ENCODE measurements around the gene UGT1A6.

Gene UGT1A6

GRCh38 chr2:233702238-233702637 lies 9.5 kb downstream of the UGT1A6 start:
- TF ChIP-seq, protein P1, sequence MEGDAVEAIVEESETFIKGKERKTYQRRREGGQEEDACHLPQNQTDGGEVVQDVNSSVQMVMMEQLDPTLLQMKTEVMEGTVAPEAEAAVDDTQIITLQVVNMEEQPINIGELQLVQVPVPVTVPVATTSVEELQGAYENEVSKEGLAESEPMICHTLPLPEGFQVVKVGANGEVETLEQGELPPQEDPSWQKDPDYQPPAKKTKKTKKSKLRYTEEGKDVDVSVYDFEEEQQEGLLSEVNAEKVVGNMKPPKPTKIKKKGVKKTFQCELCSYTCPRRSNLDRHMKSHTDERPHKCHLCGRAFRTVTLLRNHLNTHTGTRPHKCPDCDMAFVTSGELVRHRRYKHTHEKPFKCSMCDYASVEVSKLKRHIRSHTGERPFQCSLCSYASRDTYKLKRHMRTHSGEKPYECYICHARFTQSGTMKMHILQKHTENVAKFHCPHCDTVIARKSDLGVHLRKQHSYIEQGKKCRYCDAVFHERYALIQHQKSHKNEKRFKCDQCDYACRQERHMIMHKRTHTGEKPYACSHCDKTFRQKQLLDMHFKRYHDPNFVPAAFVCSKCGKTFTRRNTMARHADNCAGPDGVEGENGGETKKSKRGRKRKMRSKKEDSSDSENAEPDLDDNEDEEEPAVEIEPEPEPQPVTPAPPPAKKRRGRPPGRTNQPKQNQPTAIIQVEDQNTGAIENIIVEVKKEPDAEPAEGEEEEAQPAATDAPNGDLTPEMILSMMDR (IDR thresholded peaks at IDR 0.05; ENCODE audit: low read depth, low read length, missing control alignments), result no peak
- in situ Hi-C loops (cut with HindIII; ENCODE audit: low sequenced_read_pairs), result no loop called here

DNA sequence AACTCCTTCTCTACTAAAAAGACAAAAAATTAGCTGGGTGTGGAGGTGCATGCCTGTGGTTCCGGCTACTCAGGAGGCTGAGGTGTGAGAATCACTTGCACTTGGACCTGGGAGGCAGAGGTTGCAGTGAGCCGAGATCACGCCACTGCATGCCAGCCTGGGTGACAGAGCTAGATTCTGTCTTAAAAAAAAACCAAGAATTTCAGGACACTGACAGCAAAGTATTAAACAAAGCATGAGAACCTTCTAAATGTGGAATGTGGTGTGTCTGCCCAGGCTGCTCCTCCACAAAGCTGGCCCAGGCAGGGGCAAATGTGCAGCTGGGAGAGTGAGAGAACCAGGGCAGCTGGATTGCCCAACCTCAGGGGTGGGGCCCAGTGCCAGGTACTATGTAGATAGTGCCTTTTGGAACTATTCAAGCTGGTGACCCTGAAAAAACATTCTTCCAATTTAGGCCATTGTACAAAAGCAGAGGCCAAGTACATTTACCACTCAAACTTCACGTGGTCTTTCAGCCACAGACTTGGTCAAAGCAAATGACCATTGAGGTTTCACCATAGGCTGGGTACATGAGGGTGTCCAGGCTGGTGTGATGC lies 13.3 kb downstream of the UGT1A6 start:
- in situ Hi-C loops (cut with HindIII; ENCODE audit: low sequenced_read_pairs), result no loop called here
- TF ChIP-seq, protein P1 (IDR thresholded peaks at IDR 0.05; ENCODE audit: low read depth, low read length, missing control alignments), result no peak
- no peak overlapping the region for H3K4me3 ChIP-seq (ENCODE audit: low read depth, low read length)
- DNase-seq (ENCODE audit: low read depth), result no peak

More at GRCh38 chr2:233702238-233702637, 9.5 kb downstream of the UGT1A6 start:
- H3K4me3 ChIP-seq (ENCODE audit: low read depth, low read length), result no peak overlapping the region
- no peak for DNase-seq (ENCODE audit: low read depth)

DNA sequence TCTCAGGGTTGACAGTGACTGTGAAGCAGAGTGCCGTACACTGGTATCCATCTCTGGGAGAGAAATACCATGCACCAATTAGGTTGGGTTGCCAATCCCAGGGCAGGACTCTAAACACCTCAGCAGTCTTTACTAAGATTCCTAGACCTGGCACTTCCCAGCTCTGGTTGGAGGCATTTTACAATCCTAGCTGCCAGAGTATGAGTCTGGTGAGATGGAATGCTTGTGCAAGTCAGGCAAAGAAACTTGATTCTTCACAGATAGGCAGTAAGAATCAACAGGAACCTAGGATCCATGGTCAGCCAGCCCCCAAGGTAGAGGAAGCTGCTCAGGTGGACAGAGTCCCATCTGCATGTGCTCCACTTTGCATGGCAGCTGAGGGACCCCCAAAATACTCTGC lies 14.0 kb downstream of the UGT1A6 start:
- no peak for DNase-seq (ENCODE audit: low read depth)
- H3K4me3 ChIP-seq (ENCODE audit: low read depth, low read length), result no peak overlapping the region
- TF ChIP-seq, protein P1 (IDR thresholded peaks at IDR 0.05; ENCODE audit: low read depth, low read length, missing control alignments), result no peak
- in situ Hi-C loops (cut with HindIII; ENCODE audit: low sequenced_read_pairs), result no loop called here

DNA sequence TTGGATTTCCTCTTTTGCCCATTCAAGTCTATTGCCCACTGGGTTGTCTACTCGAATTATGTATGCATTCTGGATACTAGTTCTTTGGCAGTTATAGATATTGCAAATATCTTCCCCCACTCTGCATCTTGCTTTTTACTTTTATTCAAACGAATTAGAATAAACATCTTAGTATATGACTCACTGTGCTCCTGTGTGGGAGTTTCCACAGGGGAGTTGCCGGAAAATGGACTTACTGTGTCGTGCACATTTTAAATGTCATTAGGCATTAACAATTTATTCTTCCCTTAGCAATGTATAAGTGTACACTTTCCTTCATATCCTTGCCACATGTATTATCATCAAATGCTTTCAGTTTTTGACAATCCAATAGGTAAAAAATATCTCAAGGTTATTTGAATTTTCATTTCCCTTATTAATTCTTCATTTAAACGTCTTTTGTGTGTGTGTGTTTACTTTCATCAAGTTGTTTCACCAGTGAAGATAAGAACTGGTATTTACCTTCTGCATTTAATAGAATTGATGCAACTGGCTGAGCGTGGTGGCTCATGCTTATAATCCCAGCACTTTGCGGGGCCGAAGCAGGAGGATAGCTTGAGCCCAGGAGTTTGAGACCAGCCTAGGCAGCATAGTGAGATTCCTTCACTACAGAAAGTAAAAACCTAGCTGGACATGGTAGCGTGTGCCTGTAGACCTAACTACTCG lies 15.4 kb downstream of the UGT1A6 start:
- TF ChIP-seq, protein P1 (IDR thresholded peaks at IDR 0.05; ENCODE audit: low read depth, low read length, missing control alignments), result no peak
- DNase-seq (ENCODE audit: low read depth), result no peak
- in situ Hi-C loops (cut with HindIII; ENCODE audit: low sequenced_read_pairs), result no loop called here
- no peak overlapping the region for H3K4me3 ChIP-seq (ENCODE audit: low read depth, low read length)

GRCh38 chr2:233708942-233709341 lies 16.3 kb downstream of the UGT1A6 start:
- no peak for DNase-seq (ENCODE audit: low read depth)
- in situ Hi-C loops (cut with HindIII; ENCODE audit: low sequenced_read_pairs), result no loop called here
- no peak overlapping the region for H3K4me3 ChIP-seq (ENCODE audit: low read depth, low read length)
- TF ChIP-seq, protein P1 (IDR thresholded peaks at IDR 0.05; ENCODE audit: low read depth, low read length, missing control alignments), result no peak

DNA sequence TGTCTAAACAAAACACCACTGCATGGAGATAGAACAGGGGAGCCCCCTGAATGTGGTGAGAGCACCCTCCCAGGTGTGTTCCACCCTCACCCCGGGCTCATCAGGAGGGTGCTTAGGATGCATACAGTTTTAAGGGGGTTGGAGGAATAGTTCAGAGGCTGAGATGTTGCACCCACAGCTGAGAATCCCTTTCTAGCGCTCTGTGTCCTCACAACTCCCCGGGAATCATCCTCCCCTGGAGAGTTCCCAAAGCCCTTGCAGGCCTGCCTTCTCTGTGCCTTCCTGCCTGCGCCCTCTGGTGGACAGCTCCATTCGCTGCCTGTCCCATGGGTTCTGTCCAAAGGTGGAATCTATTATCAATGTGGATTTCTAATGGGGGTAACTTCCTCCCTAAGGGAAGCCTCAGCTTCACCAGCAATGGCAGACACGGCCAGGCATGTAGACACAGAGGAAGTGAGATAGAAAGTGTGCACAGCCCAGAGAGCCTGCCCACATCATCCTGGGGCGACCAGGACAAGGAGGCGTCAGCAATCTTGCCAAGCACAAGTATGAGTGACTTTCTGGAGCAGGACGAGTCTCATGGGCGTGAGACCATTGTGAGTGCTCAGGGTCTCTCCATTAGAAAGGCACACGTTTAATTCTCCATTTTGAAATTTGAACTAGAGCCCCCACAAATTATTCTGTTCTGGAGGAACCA lies 18.8 kb downstream of the UGT1A6 start:
- peak; percentile 41 for DNase-seq (ENCODE audit: low read depth)
- TF ChIP-seq, protein P1 (IDR thresholded peaks at IDR 0.05; ENCODE audit: low read depth, low read length, missing control alignments), result peak; percentile 97
- in situ Hi-C loops (cut with HindIII; ENCODE audit: low sequenced_read_pairs), result no loop called here
- H3K4me3 ChIP-seq (ENCODE audit: low read depth, low read length), result no peak overlapping the region

Data from astrocyte of the cerebellum (primary cell).